DLD1 (cell line): Measurements from ENCODE around the gene TRPM7.
"Not testable (repeated sequence)": the region's sequence is repeated elsewhere in the genome, so short reads cannot be mapped to it uniquely, and the experiment has no call there.

Experiments used
- in situ Hi-C: cut with HindIII; loops from 2 replicates; pipeline ENCODE4 v1.10.0; 2017; ENCODE audit warnings: low sequenced_read_pairs

TRPM7 gene

GRCh38 chr15:50577492-50577891 is 109.1 kb downstream of the TRPM7 start:
- in situ Hi-C loops = no loop called here

GRCh38 chr15:50576166-50576565 is 110.4 kb downstream of the TRPM7 start:
- in situ Hi-C loops = no loop called here

GRCh38 chr15:50573842-50574241 is 112.8 kb downstream of the TRPM7 start:
- in situ Hi-C loops = not testable (repeated sequence)

- in situ Hi-C loops = no loop called here
These were observed 122.8 kb downstream of the TRPM7 start for GRCh38 chr15:50563756-50564155.

- in situ Hi-C loops = no loop called here
These were observed 123.6 kb downstream of the TRPM7 start for GRCh38 chr15:50562735-50563640.

- in situ Hi-C loops = no loop called here
These were observed 128.6 kb downstream of the TRPM7 start for GRCh38 chr15:50558012-50558411.

- in situ Hi-C loops = no loop called here
These were observed 129.8 kb downstream of the TRPM7 start for GRCh38 chr15:50556642-50557371.

GRCh38 chr15:50552238-50552637 is 134.4 kb downstream of the TRPM7 start:
- in situ Hi-C loops = no loop called here

- in situ Hi-C loops = no loop called here
These were observed 137.3 kb downstream of the TRPM7 start for GRCh38 chr15:50549326-50549725.

- in situ Hi-C loops = no loop called here
These were observed 140.0 kb downstream of the TRPM7 start, which contains the start of gene USP50 for GRCh38 chr15:50546566-50546965. USP50 (minus strand) TSS chr15:50546666; CDS start chr15:50546525, 141 bp downstream.

GRCh38 chr15:50544368-50544767 is 142.2 kb downstream of the TRPM7 start:
- in situ Hi-C loops = no loop called here

GRCh38 chr15:50543556-50543955 is 143.0 kb downstream of the TRPM7 start:
- in situ Hi-C loops = no loop called here

GRCh38 chr15:50542887-50543210 is 143.7 kb downstream of the TRPM7 start:
- in situ Hi-C loops = no loop called here

GRCh38 chr15:50531766-50532165 is 154.8 kb downstream of the TRPM7 start:
- in situ Hi-C loops = no loop called here

- in situ Hi-C loops = no loop called here
These were observed 155.4 kb downstream of the TRPM7 start for GRCh38 chr15:50531163-50531562.

- in situ Hi-C loops = no loop called here
These were observed 162.7 kb downstream of the TRPM7 start for GRCh38 chr15:50523851-50524251.

- in situ Hi-C loops = no loop called here
These were observed 166.7 kb downstream of the TRPM7 start for GRCh38 chr15:50519740-50520425.

- in situ Hi-C loops = no loop called here
These were observed 173.6 kb downstream of the TRPM7 start for GRCh38 chr15:50513001-50513400.
